ENCODE data around the gene TCF4. TPM values are rescaled to one million over a fixed set of nuclear protein-coding genes. Genes with fewer than 3 reads are reported as not detected.

The TCF4 gene
- polyA plus RNA-seq, 1 experiment: 47.3 TPM

- no peak for TF ChIP-seq CTCF (IDR thresholded peaks at IDR 0.05; ENCODE audit: low read depth, low read length)
- Histone ChIP-seq H3K4me3 (ENCODE audit: low read depth, low read length) (no peak overlapping the region), H3K27ac (ENCODE audit: low read depth, low read length) (no peak overlapping the region), H3K9me3 (ENCODE audit: control insufficient read depth, insufficient read depth, low read length) (no peaks in the 10 kb centered on the region), H3K27me3 (ENCODE audit: control insufficient read depth, insufficient read depth, low read length) (no peaks in the 10 kb centered on the region)
- ChIA-PET POLR2A (no interaction called here), CTCF (no interaction called here)
- DNase-seq (ENCODE audit: low read depth, low spot score): no peak
These were observed 281.5 kb downstream of the TCF4 start for GRCh38 chr18:55306359-55307024.

GRCh38 chr18:55302167-55302833, 285.7 kb downstream of the TCF4 start:
- DNase-seq (ENCODE audit: low read depth, low spot score): no peak
- POLR2A ChIA-PET: interaction anchor here (1.0 kb wide), 1 partner anchor 16 kb away, joined by 3 read pairs; no protein-coding TSS in a partner anchor
- no peak for TF ChIP-seq CTCF (IDR thresholded peaks at IDR 0.05; ENCODE audit: low read depth, low read length)
- H3K27ac ChIP-seq (ENCODE audit: low read depth, low read length): peak overlapping the region; percentile 11
- H3K27me3 ChIP-seq (ENCODE audit: control insufficient read depth, insufficient read depth, low read length): no peaks in the 10 kb centered on the region
- no peaks in the 10 kb centered on the region for H3K9me3 ChIP-seq (ENCODE audit: control insufficient read depth, insufficient read depth, low read length)
- H3K4me3 ChIP-seq (ENCODE audit: low read depth, low read length): no peak overlapping the region
- CTCF ChIA-PET: interaction anchor here (0.6 to 1.7 kb wide), 4 partner anchors 68 to 1098 kb away, joined by 3 to 5 read pairs (median 4); no protein-coding TSS in a partner anchor

GRCh38 chr18:55301824-55302166, 286.2 kb downstream of the TCF4 start:
- POLR2A ChIA-PET: interaction anchor here (1.0 kb wide), 1 partner anchor 16 kb away, joined by 3 read pairs; no protein-coding TSS in a partner anchor
- H3K4me3 ChIP-seq (ENCODE audit: low read depth, low read length): no peak overlapping the region
- no peak for TF ChIP-seq CTCF (IDR thresholded peaks at IDR 0.05; ENCODE audit: low read depth, low read length)
- CTCF ChIA-PET: interaction anchor here (0.6 to 1.7 kb wide), 4 partner anchors 68 to 1098 kb away, joined by 3 to 5 read pairs (median 4); no protein-coding TSS in a partner anchor
- no peak for DNase-seq (ENCODE audit: low read depth, low spot score)
- no peaks in the 10 kb centered on the region for H3K9me3 ChIP-seq (ENCODE audit: control insufficient read depth, insufficient read depth, low read length)
- H3K27me3 ChIP-seq (ENCODE audit: control insufficient read depth, insufficient read depth, low read length): no peaks in the 10 kb centered on the region
- no peak overlapping the region for H3K27ac ChIP-seq (ENCODE audit: low read depth, low read length)

- no peaks in the 10 kb centered on the region for H3K9me3 ChIP-seq (ENCODE audit: control insufficient read depth, insufficient read depth, low read length)
- no peak overlapping the region for H3K27ac ChIP-seq (ENCODE audit: low read depth, low read length)
- POLR2A ChIA-PET: no interaction called here
- no peaks in the 10 kb centered on the region for H3K27me3 ChIP-seq (ENCODE audit: control insufficient read depth, insufficient read depth, low read length)
- H3K4me3 ChIP-seq (ENCODE audit: low read depth, low read length): no peak overlapping the region
- CTCF ChIA-PET: interaction anchor here (1.7 kb wide), 1 partner anchor 67 kb away, joined by 5 read pairs; no protein-coding TSS in a partner anchor
- no peak for DNase-seq (ENCODE audit: low read depth, low spot score)
- TF ChIP-seq CTCF (IDR thresholded peaks at IDR 0.05; ENCODE audit: low read depth, low read length): no peak
These were observed 287.0 kb downstream of the TCF4 start for GRCh38 chr18:55300936-55301531.

All from AG04450 (cell line).